Activated T-cell treated with anti-CD3 and anti-CD28 coated beads, Interleukin-2, amount 50 U/mL, for 48 hours (primary cell): ENCODE results near the gene PXDC1.
"Not testable (repeated sequence)": the region's sequence is repeated elsewhere in the genome, so short reads cannot be mapped to it uniquely, and the experiment has no call there.

ENCODE experiments used
- DNase-seq, 2 experiments: peaks; one replicate each; pipeline ENCODE4 v3.0.0-alpha.2; 2020

PXDC1 gene

DNA sequence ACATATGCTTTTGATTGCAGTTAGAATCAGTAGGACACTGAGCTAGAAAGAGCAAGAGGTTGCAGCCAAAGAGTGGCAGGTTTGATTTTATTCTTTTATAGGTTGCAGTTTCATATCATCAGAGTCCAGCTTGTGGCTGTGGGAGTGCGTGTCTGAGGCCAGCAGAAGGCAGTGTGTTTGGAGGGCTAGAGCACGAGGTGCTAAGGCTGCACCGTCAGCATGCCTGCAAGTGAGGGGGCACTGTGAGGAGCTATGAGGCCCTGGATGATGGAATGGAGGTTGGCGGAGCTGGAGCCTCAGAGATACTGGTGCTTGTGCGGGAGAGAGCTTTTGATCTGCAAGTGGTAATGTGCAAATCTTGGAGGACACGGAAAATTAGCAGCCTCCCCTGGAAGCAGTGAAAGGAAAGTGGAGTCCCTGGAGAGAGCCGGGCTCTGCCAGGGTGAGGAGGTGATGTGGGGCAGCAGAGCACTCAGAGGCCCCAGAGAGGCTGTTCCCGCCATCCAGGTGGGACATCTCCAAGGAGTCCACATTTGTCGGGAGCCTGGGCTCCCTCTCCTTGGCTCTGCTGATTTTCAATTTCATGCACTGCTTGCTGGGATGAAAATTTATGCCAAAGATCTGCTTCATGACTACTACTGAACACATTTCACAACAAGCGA is 43.6 kb downstream of the PXDC1 start:
- DNase-seq = no peak

GRCh38 chr6:3707024-3707423 is 44.5 kb downstream of the PXDC1 start:
- no peak for DNase-seq

- DNase-seq = no peak
Measured at GRCh38 chr6:3706547-3706946, 45.0 kb downstream of the PXDC1 start.

DNA sequence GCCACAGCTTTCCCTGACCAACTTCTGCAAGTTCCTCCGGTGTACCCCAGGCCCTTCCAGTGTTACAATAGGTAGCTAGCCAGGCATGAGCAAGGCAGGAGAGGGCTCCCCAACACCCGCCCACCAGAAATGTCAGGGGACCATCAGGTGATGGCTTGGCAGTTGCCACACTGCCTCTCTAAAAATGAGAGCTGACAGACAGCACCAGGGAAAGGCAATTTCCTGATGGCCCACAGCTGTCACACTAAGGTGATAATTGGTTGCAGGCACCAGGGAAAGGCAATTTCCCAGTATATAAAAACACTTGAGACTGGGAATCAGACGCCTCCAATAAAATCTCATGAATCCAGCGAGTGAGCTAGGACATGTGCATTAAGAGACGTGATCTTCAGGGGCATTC is 49.9 kb downstream of the PXDC1 start:
- no peak for DNase-seq

DNA sequence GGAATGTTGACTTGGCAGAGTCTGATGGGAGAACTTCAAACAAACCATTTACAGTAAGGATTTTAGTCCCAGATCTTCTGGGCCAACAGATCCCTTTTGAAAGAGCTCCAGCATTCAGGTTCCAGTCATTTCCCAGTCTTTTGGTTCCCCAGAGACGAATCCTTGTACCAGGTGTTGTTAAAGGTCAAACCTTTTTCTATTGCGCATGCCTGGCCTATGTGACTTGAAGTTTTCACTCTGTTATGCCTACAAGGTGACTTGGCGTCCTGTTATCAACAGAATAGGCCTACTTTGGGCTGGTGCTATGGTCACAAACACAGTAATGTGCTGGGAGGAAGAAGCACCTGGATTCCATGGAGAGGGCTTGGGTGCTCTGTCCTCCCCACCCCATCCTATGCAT is 52.3 kb downstream of the PXDC1 start:
- DNase-seq = no peak

- no peak for DNase-seq
Measured at GRCh38 chr6:3698021-3698420, 53.5 kb downstream of the PXDC1 start.

DNA sequence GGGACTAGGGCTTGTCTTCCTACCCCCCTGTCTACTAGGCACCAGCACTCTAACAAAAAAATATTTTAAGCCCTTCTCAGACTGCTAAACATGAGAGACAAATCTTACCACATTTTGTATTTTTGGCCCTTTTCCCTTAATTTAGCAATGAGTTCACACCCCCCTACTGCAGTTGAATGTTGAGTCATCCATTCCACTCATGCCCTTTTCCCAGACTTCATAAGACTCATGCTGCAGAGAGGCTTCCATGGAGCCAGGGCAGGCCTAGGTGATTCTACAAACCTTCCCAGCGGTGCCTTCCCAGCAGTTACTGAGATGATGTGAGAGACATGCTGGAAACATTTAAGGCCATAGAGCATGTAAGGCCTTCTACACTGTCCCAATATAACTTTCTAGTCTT is 53.9 kb downstream of the PXDC1 start:
- DNase-seq = no peak

DNA sequence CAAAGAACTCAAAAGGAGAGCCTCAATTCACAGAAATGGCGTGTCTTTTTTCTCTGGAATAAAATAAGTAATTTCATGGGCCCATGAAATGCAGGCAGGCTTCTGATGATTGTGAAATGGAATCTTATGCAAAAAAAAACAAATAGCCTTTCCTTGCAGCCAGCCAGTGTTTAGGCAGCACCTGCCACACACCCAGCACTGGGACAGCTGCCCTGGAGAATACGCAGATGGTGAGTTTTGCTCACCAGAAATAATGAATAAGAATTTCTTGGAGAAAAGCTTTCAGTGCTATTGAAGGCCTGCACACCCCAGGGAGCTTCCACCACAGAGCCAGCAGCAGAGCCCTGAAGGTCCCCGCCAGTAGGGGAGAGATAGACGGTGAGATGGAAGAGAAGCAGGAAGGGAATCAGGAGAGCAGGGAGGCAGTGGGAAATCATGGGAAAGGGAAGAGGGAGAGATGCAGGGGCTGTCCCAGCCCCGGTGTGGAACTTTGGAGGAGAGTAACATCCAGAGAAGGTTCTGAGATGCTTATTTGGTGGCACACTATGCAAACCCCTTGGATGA is 54.9 kb downstream of the PXDC1 start:
- DNase-seq = no peak

GRCh38 chr6:3695065-3695817 is 56.3 kb downstream of the PXDC1 start:
- no peak for DNase-seq

GRCh38 chr6:3693831-3694230 is 57.7 kb downstream of the PXDC1 start:
- no peak for DNase-seq

DNA sequence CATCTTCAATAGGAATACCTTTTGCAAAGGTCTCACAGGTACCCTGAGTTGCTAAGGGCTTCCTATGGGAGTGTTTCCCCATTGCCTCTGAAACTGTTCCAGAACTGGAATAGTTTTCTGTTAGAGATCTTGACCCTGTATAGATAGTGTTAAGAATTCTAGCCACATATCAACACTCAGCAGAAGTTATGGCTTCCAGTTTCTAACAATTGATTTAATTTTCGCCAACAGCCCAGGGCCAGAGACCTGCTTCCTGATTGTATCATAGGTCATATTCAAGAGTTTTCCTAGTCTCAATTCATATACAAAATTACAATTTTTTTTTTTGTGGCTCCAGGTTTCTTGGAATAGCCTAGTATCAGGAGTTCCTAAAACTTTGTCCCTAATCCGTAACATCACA is 61.0 kb downstream of the PXDC1 start:
- no peak for DNase-seq

DNA sequence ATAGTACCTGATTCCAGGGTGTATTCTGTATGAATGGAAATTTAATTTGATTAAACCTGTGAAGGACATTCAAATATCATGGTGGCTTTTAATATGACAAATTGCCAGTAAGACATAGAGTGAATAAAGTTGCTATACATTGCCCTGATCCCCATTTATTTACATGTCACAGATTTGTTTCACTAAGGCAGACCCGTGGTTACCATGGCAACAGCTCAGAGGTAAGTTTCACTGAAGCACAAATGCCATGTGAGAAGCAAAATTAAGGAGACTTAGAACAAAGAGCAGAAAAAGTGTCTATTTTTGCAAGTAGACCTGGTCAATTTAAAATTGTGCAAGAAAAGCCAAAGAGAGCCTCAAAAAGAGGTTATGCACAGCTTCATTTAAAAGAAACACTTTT is 63.7 kb downstream of the PXDC1 start:
- no peak for DNase-seq

DNA sequence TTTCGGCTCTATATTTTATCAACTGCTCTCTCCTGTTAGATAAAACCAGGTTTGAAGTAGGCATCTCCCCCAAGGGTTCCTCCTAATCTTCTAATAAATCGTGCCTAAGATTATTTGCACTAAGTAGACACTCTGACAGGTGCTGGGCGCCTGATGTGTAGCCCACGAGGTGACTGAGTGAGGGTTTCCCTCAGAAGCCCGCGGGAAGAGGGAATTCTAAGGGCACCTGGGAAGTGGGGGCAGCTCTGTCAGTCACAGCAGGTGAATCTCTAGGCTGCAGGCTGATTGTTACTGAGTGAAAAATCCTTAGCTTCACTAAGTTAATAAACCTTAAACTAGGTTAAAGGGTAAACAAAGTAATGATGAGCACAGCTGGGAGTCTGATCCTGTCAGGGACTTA is 68.2 kb downstream of the PXDC1 start:
- no peak for DNase-seq

DNA sequence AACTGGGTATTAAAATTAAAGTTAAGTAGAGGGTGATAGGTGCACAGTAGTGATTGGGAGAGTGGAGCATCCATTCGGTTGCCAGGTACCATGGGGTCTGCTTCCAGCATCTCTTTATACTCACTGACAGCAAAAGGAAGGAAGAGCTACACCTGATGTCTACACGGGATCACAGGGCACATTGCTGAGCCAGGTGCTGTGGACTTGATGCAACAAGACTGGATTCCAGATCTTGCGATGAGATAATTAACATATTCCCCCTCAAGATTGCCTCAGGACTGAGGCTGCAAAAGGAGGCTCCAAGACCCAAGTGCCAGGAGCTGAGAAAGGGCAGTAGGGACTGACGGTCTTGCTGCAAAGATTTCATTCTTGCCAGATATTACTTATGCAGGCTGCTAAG is 72.6 kb downstream of the PXDC1 start:
- no peak for DNase-seq

GRCh38 chr6:3677751-3678150 is 73.8 kb downstream of the PXDC1 start:
- DNase-seq = not testable (repeated sequence)

GRCh38 chr6:3677351-3677750 is 74.2 kb downstream of the PXDC1 start:
- DNase-seq = not testable (repeated sequence)
